ENCODE results near the gene RCBTB2. TPM values are rescaled to one million over a fixed set of nuclear protein-coding genes. Genes with fewer than 3 reads are reported as not detected.

Gene RCBTB2
- total RNA-seq, 3 donors from 2014 or later, result 1.3 to 1.5 (median 1.4) TPM

- peaks cover 34% of the 10 kb centered on the region for H3K4me1 Mint-ChIP-seq (ENCODE audit: low read depth)
- no peaks in the 10 kb centered on the region for H3K36me3 Mint-ChIP-seq (ENCODE audit: insufficient read depth)
- H3K4me3 Mint-ChIP-seq, result no peak overlapping the region
- DNase-seq (no peak), ATAC-seq (no peak)
- H3K9me3 Mint-ChIP-seq, result no peaks in the 10 kb centered on the region
- no peaks in the 10 kb centered on the region for H3K27me3 Mint-ChIP-seq (ENCODE audit: low read depth)
Observed at GRCh38 chr13:48528720-48529119, 4.2 kb downstream of the RCBTB2 start.

- Mint-ChIP-seq H3K9me3 (no peaks in the 10 kb centered on the region), H3K4me3 (no peak overlapping the region), H3K27me3 (ENCODE audit: low read depth) (no peaks in the 10 kb centered on the region), H3K4me1 (ENCODE audit: low read depth) (peaks cover 28% of the 10 kb centered on the region), H3K36me3 (ENCODE audit: insufficient read depth) (no peaks in the 10 kb centered on the region)
- DNase-seq (no peak), ATAC-seq (no peak)
Observed at GRCh38 chr13:48527955-48528354, 4.9 kb downstream of the RCBTB2 start.

- H3K36me3 Mint-ChIP-seq (ENCODE audit: insufficient read depth), result no peaks in the 10 kb centered on the region
- H3K4me3 Mint-ChIP-seq, result no peak overlapping the region
- H3K4me1 Mint-ChIP-seq (ENCODE audit: low read depth), result peaks cover 23% of the 10 kb centered on the region
- H3K27me3 Mint-ChIP-seq (ENCODE audit: low read depth), result no peaks in the 10 kb centered on the region
- H3K9me3 Mint-ChIP-seq, result no peaks in the 10 kb centered on the region
- ATAC-seq (no peak), DNase-seq (no peak)
Observed at GRCh38 chr13:48526286-48526685, 6.6 kb downstream of the RCBTB2 start.

- H3K36me3 Mint-ChIP-seq (ENCODE audit: insufficient read depth), result peaks cover 22% of the 10 kb centered on the region
- no peak overlapping the region for H3K4me3 Mint-ChIP-seq
- H3K9me3 Mint-ChIP-seq, result no peaks in the 10 kb centered on the region
- DNase-seq, result no peak
- ATAC-seq, result no peak
- no peaks in the 10 kb centered on the region for H3K4me1 Mint-ChIP-seq (ENCODE audit: low read depth)
- no peaks in the 10 kb centered on the region for H3K27me3 Mint-ChIP-seq (ENCODE audit: low read depth)
Observed at GRCh38 chr13:48518083-48518482, 14.8 kb downstream of the RCBTB2 start.

- DNase-seq (no peak), ATAC-seq (no peak)
- peaks cover 22% of the 10 kb centered on the region for H3K36me3 Mint-ChIP-seq (ENCODE audit: insufficient read depth)
- H3K9me3 Mint-ChIP-seq, result no peaks in the 10 kb centered on the region
- no peak overlapping the region for H3K4me3 Mint-ChIP-seq
- peaks cover 1% of the 10 kb centered on the region for H3K4me1 Mint-ChIP-seq (ENCODE audit: low read depth)
- no peaks in the 10 kb centered on the region for H3K27me3 Mint-ChIP-seq (ENCODE audit: low read depth)
Observed at GRCh38 chr13:48515732-48516131, 17.1 kb downstream of the RCBTB2 start.

- H3K9me3 Mint-ChIP-seq, result no peaks in the 10 kb centered on the region
- H3K27me3 Mint-ChIP-seq (ENCODE audit: low read depth), result no peaks in the 10 kb centered on the region
- peaks cover 10% of the 10 kb centered on the region for H3K4me1 Mint-ChIP-seq (ENCODE audit: low read depth)
- DNase-seq (no peak), ATAC-seq (no peak)
- H3K4me3 Mint-ChIP-seq, result no peak overlapping the region
- H3K36me3 Mint-ChIP-seq (ENCODE audit: insufficient read depth), result peaks cover 20% of the 10 kb centered on the region
Observed at GRCh38 chr13:48514793-48515192, 18.1 kb downstream of the RCBTB2 start.

- peaks cover 20% of the 10 kb centered on the region for H3K4me1 Mint-ChIP-seq (ENCODE audit: low read depth)
- H3K27me3 Mint-ChIP-seq (ENCODE audit: low read depth), result no peaks in the 10 kb centered on the region
- peaks cover 11% of the 10 kb centered on the region for H3K36me3 Mint-ChIP-seq (ENCODE audit: insufficient read depth)
- H3K9me3 Mint-ChIP-seq, result no peaks in the 10 kb centered on the region
- no peak for ATAC-seq
- DNase-seq, result no peak
- no peak overlapping the region for H3K4me3 Mint-ChIP-seq
Observed at GRCh38 chr13:48511621-48512230, 21.2 kb downstream of the RCBTB2 start.

- ATAC-seq (no peak), DNase-seq (no peak)
- Mint-ChIP-seq H3K9me3 (no peaks in the 10 kb centered on the region), H3K4me3 (no peak overlapping the region), H3K27me3 (ENCODE audit: low read depth) (no peaks in the 10 kb centered on the region), H3K36me3 (ENCODE audit: insufficient read depth) (peaks cover 9% of the 10 kb centered on the region), H3K4me1 (ENCODE audit: low read depth) (peaks cover 30% of the 10 kb centered on the region)
Observed at GRCh38 chr13:48510698-48511097, 22.2 kb downstream of the RCBTB2 start.

GRCh38 chr13:48508011-48508410 lies 24.9 kb downstream of the RCBTB2 start:
- Mint-ChIP-seq H3K4me1 (ENCODE audit: low read depth) (peaks cover 54% of the 10 kb centered on the region), H3K4me3 (no peak overlapping the region), H3K36me3 (ENCODE audit: insufficient read depth) (peaks cover 2% of the 10 kb centered on the region), H3K9me3 (no peaks in the 10 kb centered on the region), H3K27me3 (ENCODE audit: low read depth) (no peaks in the 10 kb centered on the region)
- ATAC-seq (no peak), DNase-seq (no peak)

- DNase-seq (no peak), ATAC-seq (no peak)
- H3K4me3 Mint-ChIP-seq, result no peak overlapping the region
- no peaks in the 10 kb centered on the region for H3K27me3 Mint-ChIP-seq (ENCODE audit: low read depth)
- H3K9me3 Mint-ChIP-seq, result no peaks in the 10 kb centered on the region
- peaks cover 57% of the 10 kb centered on the region for H3K4me1 Mint-ChIP-seq (ENCODE audit: low read depth)
- H3K36me3 Mint-ChIP-seq (ENCODE audit: insufficient read depth), result peaks cover 2% of the 10 kb centered on the region
Observed at GRCh38 chr13:48507021-48507420, 25.9 kb downstream of the RCBTB2 start.

- Mint-ChIP-seq H3K27me3 (ENCODE audit: low read depth) (no peaks in the 10 kb centered on the region), H3K4me1 (ENCODE audit: low read depth) (peaks cover 61% of the 10 kb centered on the region), H3K36me3 (ENCODE audit: insufficient read depth) (peaks cover 2% of the 10 kb centered on the region), H3K4me3 (peak overlapping the region; percentile 59), H3K9me3 (no peaks in the 10 kb centered on the region)
- DNase-seq (no peak), ATAC-seq (no peak)
Observed at GRCh38 chr13:48506092-48506701, 26.7 kb downstream of the RCBTB2 start.

GRCh38 chr13:48505597-48506091 lies 27.2 kb downstream of the RCBTB2 start:
- Mint-ChIP-seq H3K4me1 (ENCODE audit: low read depth) (peaks cover 63% of the 10 kb centered on the region), H3K36me3 (ENCODE audit: insufficient read depth) (peaks cover 2% of the 10 kb centered on the region), H3K27me3 (ENCODE audit: low read depth) (no peaks in the 10 kb centered on the region), H3K4me3 (peak overlapping the region; percentile 59), H3K9me3 (no peaks in the 10 kb centered on the region)
- ATAC-seq, result peak; percentile 72 to 87
- DNase-seq, result peak; percentile 28

- H3K27me3 Mint-ChIP-seq (ENCODE audit: low read depth), result no peaks in the 10 kb centered on the region
- H3K4me3 Mint-ChIP-seq, result peak overlapping the region; percentile 59
- peaks cover 2% of the 10 kb centered on the region for H3K36me3 Mint-ChIP-seq (ENCODE audit: insufficient read depth)
- peaks cover 60% of the 10 kb centered on the region for H3K4me1 Mint-ChIP-seq (ENCODE audit: low read depth)
- no peak for DNase-seq
- no peaks in the 10 kb centered on the region for H3K9me3 Mint-ChIP-seq
- peak; percentile 44 to 57 for ATAC-seq
Observed at GRCh38 chr13:48505012-48505411, 27.9 kb downstream of the RCBTB2 start.

GRCh38 chr13:48504606-48505005 lies 28.3 kb downstream of the RCBTB2 start:
- Mint-ChIP-seq H3K9me3 (no peaks in the 10 kb centered on the region), H3K4me3 (no peak overlapping the region), H3K4me1 (ENCODE audit: low read depth) (peaks cover 59% of the 10 kb centered on the region), H3K27me3 (ENCODE audit: low read depth) (no peaks in the 10 kb centered on the region), H3K36me3 (ENCODE audit: insufficient read depth) (peaks cover 2% of the 10 kb centered on the region)
- ATAC-seq (no peak), DNase-seq (no peak)

- Mint-ChIP-seq H3K4me1 (ENCODE audit: low read depth) (peaks cover 65% of the 10 kb centered on the region), H3K36me3 (ENCODE audit: insufficient read depth) (peaks cover 4% of the 10 kb centered on the region), H3K9me3 (no peaks in the 10 kb centered on the region), H3K27me3 (ENCODE audit: low read depth) (no peaks in the 10 kb centered on the region), H3K4me3 (no peak overlapping the region)
- no peak for DNase-seq
- no peak for ATAC-seq
Observed at GRCh38 chr13:48502601-48503319, 30.1 kb downstream of the RCBTB2 start.

All from activated T-cell treated with anti-CD3 and anti-CD28 coated beads, Interleukin-2, amount 50 U/mL, for 4 hours (primary cell).